ENCODE measurements around the gene HTR3C. TPM values are rescaled to one million over a fixed set of nuclear protein-coding genes. Genes with fewer than 3 reads are reported as not detected.

The HTR3C gene
- total and polyA plus RNA-seq, 10 donors, result not detected

GRCh38 chr3:184077881-184078280 is 25.0 kb downstream of the HTR3C start:
- no peaks in the 10 kb centered on the region for H3K36me3 ChIP-seq
- H3K4me1 ChIP-seq, result no peaks in the 10 kb centered on the region
- no peak overlapping the region for H3K4me3 ChIP-seq
- H3K9me3 ChIP-seq, result no peaks in the 10 kb centered on the region
- intact Hi-C loops (cut with DNase I; ENCODE audit: low total_unique reads), result no loop called here
- DNase-seq, result no peak
- 73 to 81% (median 78%) methylated on average over 5 of the region's 5 CpGs for WGBS, 5 donors
- TF ChIP-seq CTCF (IDR thresholded peaks at IDR 0.05 in 8 of 11, conservative IDR thresholded peaks at IDR 0.05 in 3 of 11), result no peak
- no peak for TF ChIP-seq POLR2A (IDR thresholded peaks at IDR 0.05)
- no peak for TF ChIP-seq POLR2AphosphoS5 (IDR thresholded peaks at IDR 0.05)
- H3K27ac ChIP-seq, result no peak overlapping the region
- no peaks in the 10 kb centered on the region for H3K27me3 ChIP-seq (replicated peaks in 1 of 7)

DNA sequence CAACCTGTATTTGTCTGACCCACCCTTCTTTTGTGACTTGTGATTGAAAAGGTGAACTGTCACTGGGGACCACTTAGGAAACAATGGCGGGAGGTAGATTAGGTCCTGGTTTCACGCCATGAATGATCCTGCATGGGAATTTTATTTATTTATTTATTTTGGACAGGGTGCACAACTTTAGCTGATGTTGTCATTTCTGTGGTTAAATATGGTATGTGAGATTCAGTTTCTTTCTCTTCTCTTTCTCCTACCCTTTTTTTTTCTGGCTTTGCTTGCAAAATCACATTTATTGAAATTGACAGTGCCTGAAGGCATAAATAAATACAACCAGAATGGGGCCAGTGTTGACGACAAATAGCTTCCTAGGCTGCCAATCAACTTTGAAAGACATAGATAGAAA is 26.0 kb downstream of the HTR3C start:
- Histone ChIP-seq H3K4me1 (no peaks in the 10 kb centered on the region), H3K27me3 (replicated peaks in 1 of 7) (no peaks in the 10 kb centered on the region), H3K36me3 (no peaks in the 10 kb centered on the region), H3K9me3 (no peaks in the 10 kb centered on the region), H3K27ac (no peak overlapping the region), H3K4me3 (no peak overlapping the region)
- TF ChIP-seq POLR2A (IDR thresholded peaks at IDR 0.05), result no peak
- no peak for TF ChIP-seq CTCF (IDR thresholded peaks at IDR 0.05 in 8 of 11, conservative IDR thresholded peaks at IDR 0.05 in 3 of 11)
- no peak for TF ChIP-seq POLR2AphosphoS5 (IDR thresholded peaks at IDR 0.05)
- WGBS, 5 donors, result 77 to 92% (median 91%) methylated on average over 3 of the region's 3 CpGs
- DNase-seq, result no peak
- intact Hi-C loops (cut with DNase I; ENCODE audit: low total_unique reads), result no loop called here

DNA sequence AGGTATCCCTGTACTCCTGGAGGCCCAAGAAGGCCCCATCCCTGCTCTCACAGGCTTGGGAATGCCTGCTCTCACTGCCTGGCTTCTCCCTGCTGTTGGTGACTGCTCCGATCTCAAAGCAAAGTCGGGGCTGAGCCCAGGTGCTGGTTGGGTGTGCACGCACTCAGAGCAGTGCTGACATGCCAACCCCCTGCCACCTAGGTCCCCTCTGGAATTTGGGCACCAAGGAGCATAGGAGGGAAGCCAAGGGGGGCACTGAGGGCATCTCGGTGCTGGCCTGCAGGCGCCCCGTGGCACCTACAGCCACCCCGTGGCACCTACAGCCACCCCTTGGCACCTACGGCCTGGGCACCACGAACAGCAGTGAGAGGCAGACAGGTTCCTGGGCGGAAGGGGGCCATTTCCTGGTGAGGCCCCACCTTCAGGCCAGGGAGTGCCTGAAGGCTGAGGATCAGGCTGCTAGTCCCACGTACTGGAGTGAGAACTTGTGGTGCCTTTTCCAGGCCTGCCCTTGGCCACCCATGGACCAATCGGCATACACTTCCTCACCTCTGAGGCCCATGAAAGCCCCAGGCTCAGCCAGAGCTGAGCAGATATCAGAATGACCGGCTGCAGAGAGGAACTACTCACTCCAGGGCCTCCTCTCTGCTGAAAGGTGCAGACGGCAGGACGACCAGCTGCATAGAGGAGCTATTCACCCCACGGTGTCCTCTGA is 28.4 kb downstream of the HTR3C start:
- no peaks in the 10 kb centered on the region for H3K27me3 ChIP-seq (replicated peaks in 1 of 7)
- WGBS, 5 donors, result 83 to 86% (median 85%) methylated on average over 13 to 16 of the region's 16 CpGs
- no peak overlapping the region for H3K27ac ChIP-seq
- TF ChIP-seq POLR2A (IDR thresholded peaks at IDR 0.05), result no peak
- TF ChIP-seq CTCF (IDR thresholded peaks at IDR 0.05 in 8 of 11, conservative IDR thresholded peaks at IDR 0.05 in 3 of 11), result no peak
- TF ChIP-seq POLR2AphosphoS5 (IDR thresholded peaks at IDR 0.05), result no peak
- peaks cover 0 to 9% (median 0%) of the 10 kb centered on the region in 8 donors for H3K9me3 ChIP-seq
- H3K4me3 ChIP-seq, result no peak overlapping the region
- intact Hi-C loops (cut with DNase I; ENCODE audit: low total_unique reads), result no loop called here
- no peaks in the 10 kb centered on the region for H3K4me1 ChIP-seq
- no peaks in the 10 kb centered on the region for H3K36me3 ChIP-seq
- DNase-seq, result no peak

GRCh38 chr3:184082034-184082433 is 29.2 kb downstream of the HTR3C start:
- DNase-seq, result no peak
- Histone ChIP-seq H3K9me3 (peaks cover 0 to 9% (median 0%) of the 10 kb centered on the region in 8 donors), H3K4me1 (no peaks in the 10 kb centered on the region), H3K27me3 (replicated peaks in 1 of 7) (no peaks in the 10 kb centered on the region), H3K4me3 (no peak overlapping the region), H3K27ac (no peak overlapping the region), H3K36me3 (no peaks in the 10 kb centered on the region)
- TF ChIP-seq CTCF (IDR thresholded peaks at IDR 0.05 in 8 of 11, conservative IDR thresholded peaks at IDR 0.05 in 3 of 11) (no peak), POLR2A (IDR thresholded peaks at IDR 0.05) (no peak), POLR2AphosphoS5 (IDR thresholded peaks at IDR 0.05) (no peak)
- WGBS, 5 donors, result 86 to 96% (median 92%) methylated on average over 2 to 10 of the region's 10 CpGs
- intact Hi-C loops (cut with DNase I; ENCODE audit: low total_unique reads), result no loop called here

Data from spleen (tissue), 11 donors.